Measurements from ENCODE around the gene FREM2. TPM values are rescaled to one million over a fixed set of nuclear protein-coding genes. Genes with fewer than 3 reads are reported as not detected.

The FREM2 gene
- total RNA-seq, 4 donors from 2014 or later = under 0.01 to 34.3 (median 2.5) TPM

- H3K27ac ChIP-seq = no peak overlapping the region
- no peaks in the 10 kb centered on the region for H3K9me3 ChIP-seq
- no peaks in the 10 kb centered on the region for H3K36me3 ChIP-seq
- no peaks in the 10 kb centered on the region for H3K27me3 ChIP-seq
- no peaks in the 10 kb centered on the region for H3K4me1 ChIP-seq
- no peak for TF ChIP-seq CTCF (IDR thresholded peaks at IDR 0.05)
- no peak for TF ChIP-seq POLR2A (IDR thresholded peaks at IDR 0.05)
- no peak overlapping the region for H3K4me3 ChIP-seq
- intact Hi-C loops (cut with DNase I; ENCODE audit: low total_unique reads) = no loop called here
- no peak for DNase-seq
Measured at GRCh38 chr13:38819596-38819995, 132.7 kb downstream of the FREM2 start.

- Histone ChIP-seq H3K36me3 (no peaks in the 10 kb centered on the region), H3K27ac (no peak overlapping the region), H3K4me1 (no peaks in the 10 kb centered on the region), H3K9me3 (no peaks in the 10 kb centered on the region), H3K27me3 (no peaks in the 10 kb centered on the region), H3K4me3 (no peak overlapping the region)
- no peak for TF ChIP-seq POLR2A (IDR thresholded peaks at IDR 0.05)
- no peak for TF ChIP-seq CTCF (IDR thresholded peaks at IDR 0.05)
- intact Hi-C loops (cut with DNase I; ENCODE audit: low total_unique reads) = no loop called here
- DNase-seq = no peak
Measured at GRCh38 chr13:38821770-38822551, 135.1 kb downstream of the FREM2 start.

- Histone ChIP-seq H3K27me3 (no peaks in the 10 kb centered on the region), H3K4me1 (no peaks in the 10 kb centered on the region), H3K27ac (no peak overlapping the region), H3K9me3 (no peaks in the 10 kb centered on the region), H3K4me3 (no peak overlapping the region), H3K36me3 (no peaks in the 10 kb centered on the region)
- no peak for TF ChIP-seq CTCF (IDR thresholded peaks at IDR 0.05)
- TF ChIP-seq POLR2A (IDR thresholded peaks at IDR 0.05) = no peak
- DNase-seq = no peak
- intact Hi-C loops (cut with DNase I; ENCODE audit: low total_unique reads) = no loop called here
Measured at GRCh38 chr13:38824342-38824741, 137.5 kb downstream of the FREM2 start.

- intact Hi-C loops (cut with DNase I; ENCODE audit: low total_unique reads) = no loop called here
- TF ChIP-seq POLR2A (IDR thresholded peaks at IDR 0.05) (no peak), CTCF (IDR thresholded peaks at IDR 0.05) (no peak)
- DNase-seq = no peak
- no peaks in the 10 kb centered on the region for H3K27me3 ChIP-seq
- H3K4me3 ChIP-seq = no peak overlapping the region
- no peaks in the 10 kb centered on the region for H3K9me3 ChIP-seq
- H3K4me1 ChIP-seq = no peaks in the 10 kb centered on the region
- no peak overlapping the region for H3K27ac ChIP-seq
- no peaks in the 10 kb centered on the region for H3K36me3 ChIP-seq
Measured at GRCh38 chr13:38826182-38826813, 139.4 kb downstream of the FREM2 start.

GRCh38 chr13:38830442-38831045 lies 143.7 kb downstream of the FREM2 start:
- H3K9me3 ChIP-seq = no peaks in the 10 kb centered on the region
- no peaks in the 10 kb centered on the region for H3K36me3 ChIP-seq
- no peak overlapping the region for H3K27ac ChIP-seq
- no peak for DNase-seq
- intact Hi-C loops (cut with DNase I; ENCODE audit: low total_unique reads) = no loop called here
- H3K4me1 ChIP-seq = no peaks in the 10 kb centered on the region
- no peaks in the 10 kb centered on the region for H3K27me3 ChIP-seq
- no peak overlapping the region for H3K4me3 ChIP-seq
- TF ChIP-seq POLR2A (IDR thresholded peaks at IDR 0.05) (no peak), CTCF (IDR thresholded peaks at IDR 0.05) (no peak)
